ENCODE results near the gene RPL27. TPM values are rescaled to one million over a fixed set of nuclear protein-coding genes. Genes with fewer than 3 reads are reported as not detected.

The RPL27 gene
- total RNA-seq, 2 experiments from 2014 or later: 1,974 to 2,033 TPM

GRCh38 chr17:43026595-43026994, 28.4 kb downstream of the RPL27 start:
- no peak for DNase-seq
- no peak overlapping the region for H3K4me3 Mint-ChIP-seq
- intact Hi-C loops (cut with micrococcal nuclease): no loop called here
- H3K4me1 Mint-ChIP-seq (ENCODE audit: low read depth): peaks cover 12% of the 10 kb centered on the region
- H3K9me3 Mint-ChIP-seq: no peaks in the 10 kb centered on the region
- no peak overlapping the region for H3K27ac Mint-ChIP-seq
- no peaks in the 10 kb centered on the region for H3K36me3 Mint-ChIP-seq (ENCODE audit: low read depth)
- CTCF ChIA-PET: interaction anchor here (0.6 kb wide), 1 partner anchor 346 kb away, joined by 3 read pairs; no protein-coding TSS in a partner anchor
- no peaks in the 10 kb centered on the region for H3K27me3 Mint-ChIP-seq (ENCODE audit: low read depth)

- no peaks in the 10 kb centered on the region for H3K36me3 Mint-ChIP-seq (ENCODE audit: low read depth)
- H3K27me3 Mint-ChIP-seq (ENCODE audit: low read depth): no peaks in the 10 kb centered on the region
- H3K4me3 Mint-ChIP-seq: no peak overlapping the region
- H3K27ac Mint-ChIP-seq: no peak overlapping the region
- intact Hi-C loops (cut with micrococcal nuclease): no loop called here
- no peaks in the 10 kb centered on the region for H3K9me3 Mint-ChIP-seq
- CTCF ChIA-PET: interaction anchor here (0.6 kb wide), 1 partner anchor 347 kb away, joined by 3 read pairs; no protein-coding TSS in a partner anchor
- no peak for DNase-seq
- peaks cover 9% of the 10 kb centered on the region for H3K4me1 Mint-ChIP-seq (ENCODE audit: low read depth)
Observed at GRCh38 chr17:43027091-43028032, 29.1 kb downstream of the RPL27 start.

- CTCF ChIA-PET: no interaction called here
- intact Hi-C loops (cut with micrococcal nuclease): no loop called here
- H3K4me1 Mint-ChIP-seq (ENCODE audit: low read depth): peaks cover 9% of the 10 kb centered on the region
- DNase-seq: no peak
- no peaks in the 10 kb centered on the region for H3K9me3 Mint-ChIP-seq
- no peak overlapping the region for H3K4me3 Mint-ChIP-seq
- H3K27me3 Mint-ChIP-seq (ENCODE audit: low read depth): no peaks in the 10 kb centered on the region
- H3K27ac Mint-ChIP-seq: no peak overlapping the region
- H3K36me3 Mint-ChIP-seq (ENCODE audit: low read depth): no peaks in the 10 kb centered on the region
Observed at GRCh38 chr17:43028221-43028861, 30.1 kb downstream of the RPL27 start.

GRCh38 chr17:43030137-43030767, 32.0 kb downstream of the RPL27 start:
- no peaks in the 10 kb centered on the region for H3K27me3 Mint-ChIP-seq (ENCODE audit: low read depth)
- H3K27ac Mint-ChIP-seq: no peak overlapping the region
- no peaks in the 10 kb centered on the region for H3K4me1 Mint-ChIP-seq (ENCODE audit: low read depth)
- CTCF ChIA-PET: interaction anchor here (0.7 kb wide), 1 partner anchor 45 kb away, joined by 3 read pairs; no protein-coding TSS in a partner anchor
- H3K4me3 Mint-ChIP-seq: no peak overlapping the region
- no peaks in the 10 kb centered on the region for H3K9me3 Mint-ChIP-seq
- intact Hi-C loops (cut with micrococcal nuclease): no loop called here
- H3K36me3 Mint-ChIP-seq (ENCODE audit: low read depth): no peaks in the 10 kb centered on the region
- DNase-seq: no peak

GRCh38 chr17:43031666-43032065, 33.4 kb downstream of the RPL27 start:
- no peak overlapping the region for H3K27ac Mint-ChIP-seq
- no peak for DNase-seq
- H3K4me3 Mint-ChIP-seq: no peak overlapping the region
- no peaks in the 10 kb centered on the region for H3K4me1 Mint-ChIP-seq (ENCODE audit: low read depth)
- intact Hi-C loops (cut with micrococcal nuclease): no loop called here
- H3K36me3 Mint-ChIP-seq (ENCODE audit: low read depth): no peaks in the 10 kb centered on the region
- CTCF ChIA-PET: interaction anchor here (0.9 kb wide), 1 partner anchor 10 kb away, joined by 3 read pairs; no protein-coding TSS in a partner anchor
- H3K27me3 Mint-ChIP-seq (ENCODE audit: low read depth): no peaks in the 10 kb centered on the region
- H3K9me3 Mint-ChIP-seq: no peaks in the 10 kb centered on the region

GRCh38 chr17:43033948-43034881, 36.0 kb downstream of the RPL27 start:
- Mint-ChIP-seq H3K27ac (no peak overlapping the region), H3K4me1 (ENCODE audit: low read depth) (no peaks in the 10 kb centered on the region), H3K4me3 (no peak overlapping the region), H3K36me3 (ENCODE audit: low read depth) (no peaks in the 10 kb centered on the region), H3K27me3 (ENCODE audit: low read depth) (no peaks in the 10 kb centered on the region), H3K9me3 (no peaks in the 10 kb centered on the region)
- CTCF ChIA-PET: no interaction called here
- no peak for DNase-seq
- intact Hi-C loops (cut with micrococcal nuclease): no loop called here

- intact Hi-C loops (cut with micrococcal nuclease): no loop called here
- no peak overlapping the region for H3K27ac Mint-ChIP-seq
- no peaks in the 10 kb centered on the region for H3K27me3 Mint-ChIP-seq (ENCODE audit: low read depth)
- CTCF ChIA-PET: no interaction called here
- no peaks in the 10 kb centered on the region for H3K4me1 Mint-ChIP-seq (ENCODE audit: low read depth)
- H3K4me3 Mint-ChIP-seq: no peak overlapping the region
- H3K9me3 Mint-ChIP-seq: no peaks in the 10 kb centered on the region
- H3K36me3 Mint-ChIP-seq (ENCODE audit: low read depth): no peaks in the 10 kb centered on the region
- DNase-seq: no peak
Observed at GRCh38 chr17:43034894-43035293, 36.7 kb downstream of the RPL27 start.

- H3K27ac Mint-ChIP-seq: no peak overlapping the region
- no peak for DNase-seq
- H3K27me3 Mint-ChIP-seq (ENCODE audit: low read depth): no peaks in the 10 kb centered on the region
- CTCF ChIA-PET: no interaction called here
- no peak overlapping the region for H3K4me3 Mint-ChIP-seq
- peaks cover 12% of the 10 kb centered on the region for H3K36me3 Mint-ChIP-seq (ENCODE audit: low read depth)
- H3K4me1 Mint-ChIP-seq (ENCODE audit: low read depth): no peaks in the 10 kb centered on the region
- H3K9me3 Mint-ChIP-seq: no peaks in the 10 kb centered on the region
- intact Hi-C loops (cut with micrococcal nuclease): no loop called here
Observed at GRCh38 chr17:43039646-43040045, 41.4 kb downstream of the RPL27 start.

GRCh38 chr17:43040655-43041054, 42.4 kb downstream of the RPL27 start:
- no peak overlapping the region for H3K27ac Mint-ChIP-seq
- CTCF ChIA-PET: no interaction called here
- no peaks in the 10 kb centered on the region for H3K27me3 Mint-ChIP-seq (ENCODE audit: low read depth)
- no peaks in the 10 kb centered on the region for H3K4me1 Mint-ChIP-seq (ENCODE audit: low read depth)
- no peak for DNase-seq
- H3K4me3 Mint-ChIP-seq: no peak overlapping the region
- H3K9me3 Mint-ChIP-seq: no peaks in the 10 kb centered on the region
- H3K36me3 Mint-ChIP-seq (ENCODE audit: low read depth): peaks cover 15% of the 10 kb centered on the region
- intact Hi-C loops (cut with micrococcal nuclease): no loop called here

- Mint-ChIP-seq H3K4me3 (no peak overlapping the region), H3K9me3 (no peaks in the 10 kb centered on the region), H3K27me3 (ENCODE audit: low read depth) (no peaks in the 10 kb centered on the region), H3K27ac (no peak overlapping the region), H3K4me1 (ENCODE audit: low read depth) (no peaks in the 10 kb centered on the region), H3K36me3 (ENCODE audit: low read depth) (peaks cover 17% of the 10 kb centered on the region)
- CTCF ChIA-PET: interaction anchor here (0.9 kb wide), 1 partner anchor 10 kb away, joined by 3 read pairs; no protein-coding TSS in a partner anchor
- DNase-seq: no peak
- intact Hi-C loops (cut with micrococcal nuclease): no loop called here
Observed at GRCh38 chr17:43042025-43042628, 43.9 kb downstream of the RPL27 start.

- CTCF ChIA-PET: no interaction called here
- no peak overlapping the region for H3K27ac Mint-ChIP-seq
Observed at GRCh38 chr17:43043307-43043706, 45.1 kb downstream of the RPL27 start.

More at GRCh38 chr17:43043307-43043706, 45.1 kb downstream of the RPL27 start:
- no peaks in the 10 kb centered on the region for H3K27me3 Mint-ChIP-seq (ENCODE audit: low read depth)
- DNase-seq: no peak
- H3K36me3 Mint-ChIP-seq (ENCODE audit: low read depth): peaks cover 21% of the 10 kb centered on the region
- H3K4me1 Mint-ChIP-seq (ENCODE audit: low read depth): no peaks in the 10 kb centered on the region
- intact Hi-C loops (cut with micrococcal nuclease): no loop called here
- no peaks in the 10 kb centered on the region for H3K9me3 Mint-ChIP-seq
- H3K4me3 Mint-ChIP-seq: no peak overlapping the region

Measured in activated naive CD4-positive, alpha-beta T cell treated with anti-CD3 and anti-CD28 coated beads for 36 hours (primary cell).